ENCODE measurements around the gene CHCHD6.

Gene CHCHD6

GRCh38 chr3:126703512-126704493 lies at the start of gene CHCHD6:
Gene CHCHD6 (plus strand): TSS chr3:126704240. CDS start chr3:126704313, 73 bp downstream.
- DNase-seq (ENCODE audit: low read depth, low spot score) = peak; percentile 84

- no peak for DNase-seq (ENCODE audit: low read depth, low spot score)
Measured at GRCh38 chr3:126654571-126655383, 49.3 kb upstream of the CHCHD6 start, which contains the start of gene TXNRD3. Gene TXNRD3 (minus strand): TSS chr3:126655124.

GRCh38 chr3:126655887-126656286 lies 48.2 kb upstream of the CHCHD6 start:
- DNase-seq (ENCODE audit: low read depth, low spot score) = no peak

GRCh38 chr3:126656371-126657134 lies 47.5 kb upstream of the CHCHD6 start:
- no peak for DNase-seq (ENCODE audit: low read depth, low spot score)

- DNase-seq (ENCODE audit: low read depth, low spot score) = no peak
Measured at GRCh38 chr3:126657901-126658300, 46.1 kb upstream of the CHCHD6 start.

GRCh38 chr3:126658584-126658983 lies 45.5 kb upstream of the CHCHD6 start:
- no peak for DNase-seq (ENCODE audit: low read depth, low spot score)

GRCh38 chr3:126659915-126660886 lies 43.8 kb upstream of the CHCHD6 start:
- DNase-seq (ENCODE audit: low read depth, low spot score) = no peak

- no peak for DNase-seq (ENCODE audit: low read depth, low spot score)
Measured at GRCh38 chr3:126661532-126662364, 42.3 kb upstream of the CHCHD6 start.

- no peak for DNase-seq (ENCODE audit: low read depth, low spot score)
Measured at GRCh38 chr3:126663257-126663656, 40.8 kb upstream of the CHCHD6 start.

- DNase-seq (ENCODE audit: low read depth, low spot score) = no peak
Measured at GRCh38 chr3:126663750-126664149, 40.3 kb upstream of the CHCHD6 start.

GRCh38 chr3:126664591-126665214 lies 39.3 kb upstream of the CHCHD6 start:
- DNase-seq (ENCODE audit: low read depth, low spot score) = no peak

- no peak for DNase-seq (ENCODE audit: low read depth, low spot score)
Measured at GRCh38 chr3:126665221-126665936, 38.7 kb upstream of the CHCHD6 start.

GRCh38 chr3:126665959-126666657 lies 37.9 kb upstream of the CHCHD6 start:
- DNase-seq (ENCODE audit: low read depth, low spot score) = no peak

GRCh38 chr3:126666658-126667528 lies 37.1 kb upstream of the CHCHD6 start:
- DNase-seq (ENCODE audit: low read depth, low spot score) = no peak

GRCh38 chr3:126667631-126668449 lies 36.2 kb upstream of the CHCHD6 start:
- DNase-seq (ENCODE audit: low read depth, low spot score) = no peak
